ENCODE data around the gene EBI3.
"Not testable (repeated sequence)": the region's sequence is repeated elsewhere in the genome, so short reads cannot be mapped to it uniquely, and the experiment has no call there.

The EBI3 gene

DNA sequence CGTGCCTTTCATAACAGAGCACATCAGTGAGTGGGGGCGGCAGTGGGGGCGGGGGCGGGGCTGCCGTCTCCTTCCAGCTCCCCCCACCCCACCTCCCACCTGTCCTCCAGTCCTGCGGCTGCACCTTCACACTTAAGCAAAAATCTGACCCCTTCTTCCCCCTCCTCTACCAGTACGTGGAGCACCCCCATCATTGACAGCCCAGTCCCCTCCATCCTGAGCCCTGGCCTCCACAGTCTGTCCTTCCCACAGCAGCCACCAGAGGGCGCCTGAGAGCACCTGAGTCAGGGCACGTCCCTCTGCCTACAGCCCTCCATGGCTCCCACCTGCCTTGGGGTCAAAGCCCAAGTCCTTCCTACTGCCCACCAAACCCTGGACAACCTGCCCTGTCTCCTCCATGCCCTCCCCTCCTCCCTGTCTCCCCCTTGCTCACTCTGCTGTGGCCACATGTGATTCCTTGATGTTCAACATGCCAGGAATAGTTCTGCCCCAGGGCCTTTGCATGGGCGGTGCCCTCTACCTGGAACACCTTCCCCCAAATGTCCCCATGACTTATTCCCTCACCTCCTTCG is 4.0 kb downstream of the EBI3 start:
- DNase-seq (ENCODE audit: low read depth in 1 of 2, low spot score in 1 of 2): peak; percentile 54 to 57

DNA sequence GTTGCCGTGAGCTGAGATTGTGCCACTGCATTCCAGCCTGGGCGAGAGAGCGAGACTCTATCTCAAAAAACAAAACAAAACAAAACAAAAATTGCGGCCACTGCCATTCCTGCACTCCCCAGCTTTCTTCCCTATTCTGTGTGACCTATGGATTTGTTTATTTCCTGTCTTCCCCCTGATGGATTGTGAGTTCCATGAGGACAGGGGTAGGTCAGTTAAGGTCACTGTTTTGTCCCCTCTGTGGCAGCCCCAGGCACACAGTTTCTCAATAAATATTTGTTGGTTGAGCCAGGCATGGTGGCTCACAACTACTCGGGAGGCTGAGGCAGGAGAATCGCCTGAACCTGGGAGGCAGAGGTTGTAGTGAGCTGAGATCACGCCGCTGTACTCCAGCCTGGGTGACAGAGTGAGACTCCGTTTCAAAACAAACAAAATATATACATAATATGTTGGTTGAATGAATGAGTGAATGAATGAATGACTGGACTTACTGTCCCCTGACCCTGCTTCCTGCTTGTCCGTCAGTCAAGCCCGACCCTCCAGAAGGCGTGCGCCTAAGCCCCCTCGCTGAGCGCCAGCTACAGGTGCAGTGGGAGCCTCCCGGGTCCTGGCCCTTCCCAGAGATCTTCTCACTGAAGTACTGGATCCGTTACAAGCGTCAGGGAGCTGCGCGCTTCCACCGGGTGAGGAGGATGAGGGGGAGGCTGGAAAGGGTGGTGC is 5.0 kb downstream of the EBI3 start:
- DNase-seq (ENCODE audit: low read depth in 1 of 2, low spot score in 1 of 2): no peak

DNA sequence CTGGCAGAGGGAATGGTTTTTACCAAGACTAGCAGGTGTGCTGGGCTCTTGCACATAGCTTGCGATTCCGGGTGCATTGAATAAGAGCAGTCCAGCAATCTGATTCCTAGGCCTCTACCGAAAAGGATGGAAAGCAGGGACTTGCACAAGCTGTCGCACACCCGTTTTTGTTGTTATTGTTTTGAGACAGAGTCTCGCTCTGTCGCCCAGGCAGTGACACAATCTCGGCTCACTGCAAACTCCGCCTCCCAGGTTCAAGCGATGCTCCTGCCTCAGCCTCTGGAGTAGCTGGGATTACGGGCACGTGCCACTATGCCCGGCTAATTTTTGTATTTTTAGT is 5.5 kb downstream of the EBI3 start:
- no peak for DNase-seq (ENCODE audit: low read depth in 1 of 2, low spot score in 1 of 2)

DNA sequence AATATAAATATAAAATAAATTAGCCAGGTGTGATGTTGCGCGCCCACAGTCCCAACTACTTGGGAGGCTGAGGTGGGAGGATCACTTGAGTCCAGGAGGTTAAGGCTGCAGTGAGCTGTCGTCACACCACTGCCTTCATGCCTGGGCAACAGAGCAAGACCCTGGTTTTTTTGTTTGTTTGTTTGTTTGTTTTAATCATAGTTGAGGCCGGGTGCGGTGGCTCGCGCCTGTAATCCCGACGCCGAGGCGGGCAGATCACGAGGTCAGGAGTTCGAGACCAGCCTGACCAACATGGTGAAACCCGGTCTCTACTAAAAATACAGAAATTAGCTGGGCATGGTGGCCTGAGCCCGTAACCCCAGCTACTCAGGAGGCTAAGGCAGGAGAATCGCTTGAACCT is 8.2 kb downstream of the EBI3 start:
- DNase-seq (ENCODE audit: low read depth in 1 of 2, low spot score in 1 of 2): not testable (repeated sequence)

DNA sequence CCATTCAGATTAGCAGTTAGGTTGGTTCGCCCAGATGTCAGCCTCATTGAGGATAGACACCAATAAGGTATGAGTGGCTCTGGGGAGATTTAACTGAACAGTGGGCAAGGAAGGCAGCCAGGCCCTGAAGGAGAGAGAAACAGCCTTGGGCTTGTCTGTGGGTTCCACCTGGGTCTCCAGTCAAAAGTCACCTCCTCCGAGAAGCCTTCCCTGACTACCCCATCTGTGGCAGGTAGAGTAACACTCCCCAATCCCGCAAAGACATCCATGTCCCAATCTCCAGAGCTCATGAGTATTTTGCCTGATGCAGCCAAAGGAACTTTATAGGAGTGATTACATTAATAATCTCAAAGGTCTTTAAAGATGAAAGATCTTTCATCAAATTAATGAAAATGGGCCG is 9.5 kb downstream of the EBI3 start:
- no peak for DNase-seq (ENCODE audit: low read depth in 1 of 2, low spot score in 1 of 2)

DNA sequence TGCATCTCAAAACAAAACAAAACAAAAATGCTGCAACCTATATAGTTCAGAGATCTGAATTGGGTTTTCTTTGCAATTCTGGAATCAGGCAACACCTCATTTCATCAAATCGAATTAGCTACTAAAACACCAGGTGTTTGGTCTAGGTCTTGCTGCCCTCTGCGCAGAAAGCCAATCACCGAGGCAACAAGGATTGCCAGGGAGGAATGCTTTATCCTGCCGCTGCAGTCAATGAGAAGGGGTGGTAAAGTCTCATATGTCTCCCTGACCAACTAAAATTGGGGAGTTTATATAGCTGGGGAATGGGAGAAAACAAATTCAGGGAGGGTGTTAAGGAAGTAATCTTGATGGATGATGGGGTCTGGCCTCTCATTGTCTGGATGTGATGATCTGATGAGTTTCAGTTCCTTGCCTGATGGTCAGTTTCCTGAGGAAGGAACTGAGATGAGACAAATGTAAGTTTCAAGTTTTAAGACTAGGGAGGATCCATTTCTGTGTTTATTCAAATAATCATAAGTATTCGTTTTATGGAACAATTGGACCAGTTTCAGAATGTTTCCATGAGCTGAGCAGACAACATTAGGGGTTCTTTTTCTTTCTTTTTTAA is 12.6 kb downstream of the EBI3 start:
- DNase-seq (ENCODE audit: low read depth in 1 of 2, low spot score in 1 of 2): no peak

DNA sequence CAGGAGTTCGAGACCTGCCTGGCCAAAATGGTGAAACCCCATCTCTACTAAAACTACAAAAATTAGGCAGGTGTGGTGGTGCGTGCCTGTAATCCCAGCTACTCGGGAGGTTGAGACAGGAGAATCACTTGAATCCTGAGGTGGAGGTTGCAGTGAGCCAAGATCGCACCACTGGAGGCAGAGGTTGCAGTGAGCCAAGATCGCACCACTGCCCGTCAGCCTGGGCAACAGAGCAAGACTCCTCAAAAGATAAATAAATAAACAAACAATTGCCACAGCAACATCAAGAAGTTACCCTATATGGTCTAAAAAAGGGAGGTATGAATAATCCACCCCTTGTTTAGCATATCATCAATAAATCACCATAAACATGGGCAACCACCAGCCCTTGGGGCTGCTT is 16.6 kb downstream of the EBI3 start:
- not testable (repeated sequence) for DNase-seq (ENCODE audit: low read depth in 1 of 2, low spot score in 1 of 2)

DNA sequence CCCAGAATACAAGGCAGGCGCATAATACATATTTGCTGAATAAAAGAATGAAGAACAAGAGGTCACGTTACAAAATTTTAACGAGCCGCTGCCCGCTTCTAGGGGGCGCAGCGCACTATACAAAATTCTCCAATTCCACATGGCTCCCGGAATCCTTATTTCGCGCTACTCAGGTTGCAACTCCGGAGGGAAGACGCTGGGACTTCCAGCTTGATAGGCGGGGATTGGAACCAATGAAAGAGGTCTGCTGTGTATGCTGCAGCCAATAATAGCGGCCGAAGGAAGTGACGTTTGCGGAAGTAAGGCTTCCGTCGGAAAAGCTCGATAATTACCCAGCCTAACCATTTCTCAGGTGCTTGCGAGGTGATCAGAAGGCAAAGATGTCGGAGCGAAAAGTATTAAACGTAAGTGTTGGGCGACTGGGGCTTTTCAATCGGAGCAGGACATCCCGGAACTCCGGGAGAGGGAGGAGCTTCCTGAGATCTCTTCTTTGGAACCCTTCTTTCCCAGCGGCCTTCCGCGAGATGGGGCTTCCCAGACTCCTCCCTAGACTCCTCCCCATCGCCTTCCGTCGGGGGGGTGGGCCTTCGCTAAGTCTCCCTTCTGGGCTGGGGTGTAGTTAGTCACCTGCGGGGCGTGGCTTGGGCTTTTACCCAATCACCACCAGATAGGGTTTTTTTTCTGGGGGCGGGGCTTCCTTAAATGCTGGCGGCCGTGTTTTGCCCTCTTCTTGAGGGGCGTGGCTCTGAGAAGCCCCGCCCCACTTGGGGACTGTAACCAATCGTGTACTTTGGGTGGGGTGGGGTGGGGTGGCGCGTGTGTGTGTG is 17.7 kb downstream of the EBI3 start, which contains the start of gene YJU2:
YJU2 (plus strand) TSS at position 314 of the 827 bp plus-strand sequence; CDS start at position 381, 67 bp downstream.
- peak; percentile 93 to 99 for DNase-seq (ENCODE audit: low read depth in 1 of 2, low spot score in 1 of 2)

DNA sequence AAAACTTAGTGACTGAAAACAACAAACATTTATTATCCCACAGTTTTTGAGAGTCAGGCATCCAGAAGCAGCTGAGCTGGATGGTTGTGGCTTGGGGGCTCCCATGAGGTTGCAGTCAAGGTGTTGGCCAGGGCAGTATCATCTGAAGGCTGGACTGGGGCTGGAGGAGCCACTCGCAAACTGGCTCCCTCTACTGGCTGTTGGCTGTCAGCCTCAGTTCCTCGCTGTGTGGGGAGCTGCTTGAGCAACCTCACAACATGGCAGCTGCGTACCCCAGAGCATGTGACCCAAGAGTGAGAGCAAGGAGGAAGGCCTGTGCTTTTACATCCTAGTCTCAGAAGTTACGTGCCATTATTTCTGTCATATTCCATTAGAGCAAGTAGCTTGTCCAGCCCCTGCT is 27.2 kb downstream of the EBI3 start:
- no peak for DNase-seq (ENCODE audit: low read depth in 1 of 2, low spot score in 1 of 2)

DNA sequence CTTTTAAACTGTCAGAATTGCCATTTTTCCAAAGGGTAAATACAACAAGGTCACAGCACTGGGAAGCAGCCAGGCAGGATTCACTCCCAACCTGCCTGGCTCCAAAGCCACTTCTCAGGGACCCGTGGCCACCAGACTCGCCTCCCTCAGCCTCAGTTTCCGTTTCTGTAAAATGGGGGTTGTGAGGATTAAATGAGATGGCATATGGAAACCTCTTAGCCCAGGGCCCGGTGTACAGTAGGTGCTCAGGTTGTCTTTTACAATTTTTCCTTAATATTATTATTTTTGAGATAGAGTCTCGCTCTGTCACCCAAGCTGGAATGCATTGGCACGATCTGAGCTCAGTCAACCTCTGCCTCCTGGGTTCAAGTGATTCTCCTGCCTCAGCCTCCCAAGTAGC is 27.7 kb downstream of the EBI3 start:
- DNase-seq (ENCODE audit: low read depth in 1 of 2, low spot score in 1 of 2): no peak

DNA sequence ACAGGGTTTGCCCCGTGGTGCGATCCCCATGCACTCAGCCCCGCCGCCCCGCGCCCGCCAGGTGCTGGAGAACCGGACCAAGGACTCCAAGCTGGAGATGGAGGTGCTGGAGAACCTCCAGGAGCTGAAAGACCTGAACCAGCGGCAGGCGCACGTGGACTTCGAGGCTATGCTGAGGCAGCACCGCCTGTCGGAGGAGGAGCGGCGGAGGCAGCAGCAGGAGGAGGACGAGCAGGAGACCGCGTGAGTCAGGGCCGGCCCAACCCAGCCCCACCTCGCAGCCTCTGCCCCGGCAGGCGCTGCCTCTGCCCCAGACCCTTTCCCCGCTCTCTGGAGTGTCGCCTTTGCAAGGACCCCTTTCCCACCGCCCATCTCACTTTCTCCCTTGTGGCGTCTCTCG is 28.9 kb downstream of the EBI3 start:
- no peak for DNase-seq (ENCODE audit: low read depth in 1 of 2, low spot score in 1 of 2)

DNA sequence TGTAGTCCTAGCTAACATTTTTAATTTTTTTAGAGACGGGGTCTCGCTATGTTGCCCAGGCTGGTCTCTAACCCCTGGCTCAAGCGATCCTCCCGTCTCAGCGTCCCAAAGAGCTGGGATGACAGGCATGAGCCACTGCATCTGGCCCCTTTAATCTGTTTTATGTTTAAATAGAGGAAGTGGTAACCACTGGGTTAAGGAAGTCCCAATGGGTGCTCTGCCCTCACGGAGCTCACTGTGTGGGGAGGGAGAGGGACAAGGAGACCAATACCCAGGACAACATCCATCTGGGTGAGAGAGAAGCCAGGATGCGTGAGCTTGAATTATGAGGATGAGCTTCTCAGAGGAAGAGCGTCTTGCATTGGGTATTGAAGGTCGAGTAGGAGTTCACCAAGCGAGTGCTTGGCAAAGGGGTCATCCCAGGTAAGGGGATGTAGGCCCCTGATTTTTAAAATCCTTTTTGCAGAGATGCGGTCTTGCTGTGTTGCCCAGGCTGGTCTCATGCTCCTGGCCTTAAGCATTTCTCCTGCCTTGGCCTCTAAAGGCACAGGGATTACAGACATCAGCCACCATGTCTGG is 31.4 kb downstream of the EBI3 start:
- no peak for DNase-seq (ENCODE audit: low read depth in 1 of 2, low spot score in 1 of 2)

DNA sequence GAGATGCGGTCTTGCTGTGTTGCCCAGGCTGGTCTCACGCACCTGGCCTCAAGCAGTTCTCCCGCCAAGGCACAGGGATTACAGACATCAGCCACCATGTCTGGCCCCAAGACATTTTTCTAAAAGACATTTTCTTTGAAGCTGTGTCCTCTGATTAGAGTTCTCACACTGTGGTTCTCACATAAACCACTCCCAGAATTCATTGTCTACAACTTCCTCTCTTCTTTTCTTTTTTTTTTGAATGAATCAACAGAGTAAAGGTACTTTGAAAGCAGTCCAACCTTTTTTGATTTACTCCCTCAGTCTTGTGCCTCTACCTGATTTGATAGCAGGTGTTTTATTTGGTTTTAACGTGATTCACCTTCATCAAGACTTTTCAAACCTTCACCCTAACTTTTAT is 35.5 kb downstream of the EBI3 start:
- DNase-seq (ENCODE audit: low read depth in 1 of 2, low spot score in 1 of 2): no peak

DNA sequence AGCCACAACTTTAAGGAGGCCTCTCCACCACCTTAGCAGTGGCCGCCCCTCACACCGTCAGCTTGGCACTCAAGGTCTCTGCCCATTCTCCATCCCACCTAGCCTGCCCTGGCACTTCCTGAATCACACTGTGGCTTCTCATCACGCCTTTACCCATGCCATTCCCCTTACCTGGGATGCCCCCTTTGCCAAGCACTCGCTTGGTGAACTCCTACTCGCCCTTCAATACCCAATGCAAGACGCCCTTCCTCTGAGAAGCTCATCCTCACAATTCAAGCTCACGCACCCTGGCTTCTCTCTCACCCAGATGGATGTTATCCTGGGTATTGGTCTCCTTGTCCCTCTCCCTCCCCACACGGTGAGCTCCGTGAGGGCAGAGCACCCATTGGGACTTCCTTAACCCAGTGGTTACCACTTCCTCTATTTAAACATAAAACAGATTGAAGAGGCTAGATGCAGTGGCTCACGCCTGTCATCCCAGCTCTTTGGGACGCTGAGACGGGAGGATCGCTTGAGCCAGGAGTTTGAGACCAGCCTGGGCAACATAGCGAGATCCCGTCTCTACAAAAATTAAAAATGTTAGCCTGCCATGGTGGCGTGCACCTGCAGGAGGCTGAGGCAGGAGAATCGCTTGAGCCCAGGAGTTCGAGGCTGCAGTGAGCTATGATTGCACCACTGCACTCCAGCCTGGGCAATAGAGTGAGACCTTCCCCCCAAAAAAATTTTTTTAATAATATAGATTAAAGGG is 37.1 kb downstream of the EBI3 start:
- no peak for DNase-seq (ENCODE audit: low read depth in 1 of 2, low spot score in 1 of 2)

DNA sequence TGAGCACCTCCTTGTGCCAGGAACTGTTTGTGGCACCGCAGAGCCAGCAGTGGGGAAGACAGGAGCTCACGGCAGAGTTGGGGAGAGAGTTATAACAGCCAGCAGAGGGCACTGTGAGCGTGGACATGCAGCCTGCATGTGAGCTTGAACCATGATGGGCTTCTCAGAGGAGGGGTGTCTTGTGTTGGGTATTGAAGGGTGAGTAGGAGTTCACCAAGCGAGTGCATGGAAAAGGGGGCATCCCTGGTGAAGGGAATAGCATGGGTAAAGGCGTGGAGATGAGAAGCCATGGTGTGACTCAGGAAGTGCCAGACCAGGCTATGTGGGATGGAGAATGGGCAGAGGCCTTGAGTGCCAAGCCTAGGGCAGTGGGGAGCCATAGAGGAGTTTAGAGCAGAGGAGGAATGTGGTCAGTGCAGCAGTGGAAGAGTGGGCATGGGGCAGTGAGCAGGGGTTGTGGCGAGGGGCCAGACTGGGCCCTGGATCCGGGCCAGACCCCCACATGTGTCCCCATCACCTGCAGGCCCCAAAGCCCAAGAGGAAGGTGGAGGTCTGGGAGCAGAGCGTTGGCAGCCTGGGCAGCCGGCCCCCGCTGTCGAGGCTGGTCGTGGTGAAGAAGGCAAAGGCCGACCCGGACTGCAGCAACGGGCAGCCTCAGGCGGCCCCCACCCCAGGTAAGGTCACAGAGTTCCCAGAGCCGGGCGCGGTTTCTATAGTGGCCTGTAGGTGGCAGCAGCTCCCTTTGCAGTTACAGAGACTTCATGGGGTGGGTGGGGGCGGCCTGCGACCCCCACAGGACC is 38.0 kb downstream of the EBI3 start:
- DNase-seq (ENCODE audit: low read depth in 1 of 2, low spot score in 1 of 2): peak; percentile 31 to 40

DNA sequence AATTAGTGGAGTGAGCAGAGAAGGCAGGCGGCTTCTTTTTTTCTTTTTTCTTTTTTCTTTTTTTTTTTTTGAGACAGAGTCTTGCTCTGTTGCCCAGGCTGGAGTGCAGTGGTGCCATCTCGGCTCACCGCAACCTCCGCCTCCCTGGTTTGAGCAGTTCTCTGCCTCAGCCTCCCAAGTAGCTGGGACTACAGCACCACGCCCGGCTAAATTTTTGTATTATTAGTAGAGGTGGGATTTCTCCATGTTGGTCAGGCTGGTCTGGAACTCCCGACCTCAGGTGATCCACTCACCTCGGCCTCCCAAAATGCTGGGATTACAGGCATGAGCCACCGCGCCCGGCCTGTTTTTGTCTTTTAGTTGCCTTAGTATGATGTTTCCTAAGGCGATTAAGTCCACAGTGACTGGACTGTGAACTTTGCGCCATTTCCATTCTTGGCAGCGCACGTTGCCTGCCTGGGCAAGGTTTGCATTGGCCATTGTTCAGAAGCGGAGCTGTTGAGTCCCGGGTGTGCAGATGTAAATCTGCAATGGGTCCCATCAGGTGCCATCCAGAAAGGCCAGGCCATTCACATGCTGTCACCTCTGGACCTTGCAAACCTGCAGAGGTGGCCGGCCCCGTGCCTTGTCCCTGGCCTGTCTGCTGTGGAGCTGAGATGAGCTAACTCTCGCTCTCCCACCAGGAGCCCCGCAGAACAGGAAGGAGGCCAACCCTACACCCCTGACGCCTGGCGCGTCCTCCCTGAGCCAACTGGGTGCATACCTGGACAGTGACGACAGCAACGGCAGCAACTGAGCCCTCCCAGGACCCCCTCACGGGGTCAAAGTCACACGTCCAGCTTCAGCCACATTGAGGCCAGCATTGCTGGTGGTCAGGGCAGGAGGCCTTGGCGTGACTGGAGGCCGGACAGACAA is 38.8 kb downstream of the EBI3 start:
- DNase-seq (ENCODE audit: low read depth in 1 of 2, low spot score in 1 of 2): no peak

DNA sequence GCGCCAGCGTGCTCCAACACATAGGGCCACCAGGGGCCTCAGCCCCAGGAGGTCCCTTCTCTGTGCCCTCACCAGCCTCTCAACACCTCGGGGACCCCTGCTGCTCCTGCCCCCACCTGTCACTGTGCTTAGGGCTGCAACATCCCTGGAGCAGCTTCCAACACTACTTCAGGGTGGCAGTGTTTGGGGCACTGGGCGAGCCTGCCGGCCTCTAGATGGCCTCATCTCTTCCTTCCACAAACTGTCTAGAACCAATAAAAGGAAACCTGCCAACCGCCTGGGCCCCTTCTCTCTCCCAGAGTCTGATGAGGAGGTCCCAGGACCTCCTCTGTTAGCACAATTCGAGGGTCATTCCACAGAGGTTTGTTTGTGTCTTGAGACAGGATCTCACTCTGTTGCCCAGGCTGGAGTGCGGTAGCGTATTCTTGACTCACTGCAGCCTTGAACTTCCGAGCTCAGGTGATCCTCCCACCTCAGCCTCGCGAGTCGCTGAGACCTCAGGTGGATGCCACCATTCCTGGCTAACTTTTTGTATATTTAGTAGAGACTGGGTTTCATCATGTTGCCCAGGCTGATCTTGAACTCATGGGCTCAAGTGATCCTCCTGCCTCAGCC is 39.6 kb downstream of the EBI3 start:
- no peak for DNase-seq (ENCODE audit: low read depth in 1 of 2, low spot score in 1 of 2)

DNA sequence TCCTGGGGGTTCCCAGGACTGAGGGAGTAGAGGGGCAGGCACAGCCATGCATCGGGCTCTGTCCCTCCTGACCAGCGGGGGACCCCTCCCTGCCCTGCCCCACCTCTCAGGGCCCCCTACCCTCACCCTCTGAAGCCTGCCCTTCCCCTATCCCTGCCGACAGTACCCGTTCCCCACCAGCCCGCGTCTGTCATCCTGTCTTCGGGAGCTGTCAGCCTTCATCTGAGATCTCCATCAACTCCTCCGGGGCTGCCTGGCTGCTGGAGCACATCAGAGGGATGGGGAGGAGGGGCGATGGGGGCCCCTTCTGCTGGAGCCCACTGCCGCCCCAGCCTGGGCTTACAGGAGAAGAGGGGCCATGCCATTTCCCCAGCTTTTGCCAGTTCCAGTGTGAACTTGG is 43.6 kb downstream of the EBI3 start:
- DNase-seq (ENCODE audit: low read depth in 1 of 2, low spot score in 1 of 2): no peak

DNA sequence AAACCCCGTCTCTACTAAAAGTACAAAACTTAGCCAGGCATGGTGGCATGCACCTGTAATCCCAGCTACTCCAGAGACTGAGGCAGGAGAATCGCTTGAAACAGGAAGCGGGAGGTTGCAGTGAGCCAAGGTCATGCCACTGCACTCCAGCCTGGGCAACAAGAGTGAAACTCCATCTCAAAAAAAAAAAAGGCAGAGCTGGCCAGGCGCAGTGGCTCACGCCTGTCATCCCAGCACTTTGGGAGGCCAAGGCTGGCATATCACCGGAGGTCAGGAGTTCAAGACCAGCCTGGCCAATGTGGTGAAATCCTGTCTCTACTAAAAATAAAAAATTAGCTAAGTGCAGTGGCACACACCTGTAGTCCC is 45.0 kb downstream of the EBI3 start:
- not testable (repeated sequence) for DNase-seq (ENCODE audit: low read depth in 1 of 2, low spot score in 1 of 2)
